ENCODE measurements around the gene SCGB1C2.

The SCGB1C2 gene

GRCh38 chr17:173166-173911 is 36.0 kb downstream of the SCGB1C2 start:
- no peak for DNase-seq

GRCh38 chr17:177155-177554 is 39.8 kb downstream of the SCGB1C2 start:
- DNase-seq, result no peak

DNA sequence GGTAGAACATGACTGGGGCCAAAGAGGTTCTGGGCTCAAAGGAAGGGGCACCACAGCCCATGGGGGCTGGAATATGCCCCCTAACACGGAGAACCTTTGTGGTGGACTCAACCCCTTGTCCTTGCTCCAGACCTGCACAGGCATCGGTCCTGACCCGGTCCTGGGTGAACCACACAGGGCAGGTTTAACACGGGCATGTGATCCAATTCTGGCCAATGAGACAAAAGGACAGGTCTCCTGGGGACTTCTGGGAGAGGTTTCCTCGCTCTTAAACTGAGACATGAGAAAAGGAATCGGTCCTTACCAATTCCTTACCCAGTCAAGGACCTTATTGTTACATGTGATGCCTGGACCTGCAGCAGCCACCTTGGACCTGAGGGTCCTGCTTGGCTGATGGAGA is 40.4 kb downstream of the SCGB1C2 start:
- no peak for DNase-seq

DNA sequence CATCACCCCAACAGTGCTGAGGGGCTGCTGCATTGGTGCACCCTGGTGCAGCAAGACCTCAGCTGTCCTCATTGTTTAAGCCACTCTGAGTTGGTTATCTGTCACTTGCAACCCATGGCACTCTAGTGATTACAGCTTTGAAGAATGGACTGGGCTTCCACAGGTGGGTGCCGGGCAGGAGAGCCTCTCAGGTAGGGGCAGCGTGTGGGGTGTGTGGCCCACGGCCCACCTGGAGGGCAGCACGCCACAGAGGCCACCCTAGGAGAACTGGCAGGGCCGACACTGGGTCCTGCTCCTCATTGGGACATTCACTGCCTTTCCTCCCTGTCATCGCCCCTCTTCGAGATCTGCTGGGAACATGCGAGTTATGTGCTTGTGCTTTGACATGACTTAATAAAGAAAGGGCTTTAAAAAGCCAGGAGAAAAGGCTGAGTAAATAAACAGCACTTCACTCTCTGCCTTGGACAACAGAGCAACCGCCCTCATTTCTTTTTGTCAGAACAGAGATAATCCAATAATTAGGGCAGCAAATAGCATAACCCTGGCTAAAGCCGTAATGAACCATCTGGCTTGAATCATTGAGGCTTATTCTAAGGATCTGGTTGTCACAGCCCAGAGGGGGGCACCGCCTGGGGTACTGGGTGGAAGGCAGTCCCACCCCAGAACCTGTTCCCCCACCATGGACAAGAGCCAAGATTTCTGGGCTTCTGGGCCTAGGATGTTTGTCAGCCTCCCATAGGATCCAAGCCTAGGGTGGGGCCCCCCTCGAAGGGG is 41.1 kb downstream of the SCGB1C2 start:
- DNase-seq, result no peak

- DNase-seq, result no peak
Measured at GRCh38 chr17:179066-179432, 41.7 kb downstream of the SCGB1C2 start.

GRCh38 chr17:179781-180380 is 42.5 kb downstream of the SCGB1C2 start:
- no peak for DNase-seq

DNA sequence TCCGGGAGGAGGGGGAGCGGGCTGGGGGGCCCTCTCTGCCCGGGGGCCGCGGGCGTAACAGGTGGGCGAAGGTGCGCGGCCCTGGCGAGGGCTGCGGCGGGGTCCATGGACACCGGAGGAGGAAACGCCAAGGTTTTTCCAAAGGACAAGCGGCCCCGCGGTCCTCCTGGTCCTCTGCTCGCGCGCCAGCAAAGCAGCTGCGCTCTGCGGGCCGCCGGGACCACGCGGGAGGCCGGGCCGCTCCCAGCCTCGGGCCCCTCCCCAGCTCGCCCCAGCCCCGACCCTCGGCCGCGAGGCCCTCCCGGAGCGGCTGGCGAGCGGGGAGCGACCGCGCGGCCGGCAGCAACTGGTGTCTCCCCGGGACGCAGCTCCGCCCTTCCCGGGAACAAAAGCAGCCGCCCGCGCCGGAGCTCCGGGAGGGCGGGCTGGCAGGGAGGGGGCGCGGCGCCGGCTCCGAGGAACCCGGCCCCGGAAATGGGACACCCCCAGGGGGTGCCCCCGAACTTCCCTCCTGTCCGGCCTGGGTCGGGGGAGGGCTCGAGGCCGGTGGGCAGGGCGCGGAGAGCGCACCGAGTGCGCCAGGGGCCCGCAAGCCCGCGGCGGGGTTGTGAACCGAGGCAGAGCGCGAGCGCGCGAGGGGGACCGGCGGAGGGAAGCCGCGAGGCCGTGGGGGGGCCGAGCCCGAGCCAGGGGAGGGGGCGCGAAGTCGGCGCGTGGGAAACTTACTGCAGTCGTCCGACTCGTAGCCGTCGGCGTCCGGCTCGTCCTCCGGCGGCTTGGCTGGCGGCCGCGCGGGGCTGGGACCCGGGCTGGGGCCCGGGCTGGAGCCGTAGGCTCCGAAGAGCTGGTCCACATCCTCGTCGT is 43.2 kb downstream of the SCGB1C2 start:
- no peak for DNase-seq

DNA sequence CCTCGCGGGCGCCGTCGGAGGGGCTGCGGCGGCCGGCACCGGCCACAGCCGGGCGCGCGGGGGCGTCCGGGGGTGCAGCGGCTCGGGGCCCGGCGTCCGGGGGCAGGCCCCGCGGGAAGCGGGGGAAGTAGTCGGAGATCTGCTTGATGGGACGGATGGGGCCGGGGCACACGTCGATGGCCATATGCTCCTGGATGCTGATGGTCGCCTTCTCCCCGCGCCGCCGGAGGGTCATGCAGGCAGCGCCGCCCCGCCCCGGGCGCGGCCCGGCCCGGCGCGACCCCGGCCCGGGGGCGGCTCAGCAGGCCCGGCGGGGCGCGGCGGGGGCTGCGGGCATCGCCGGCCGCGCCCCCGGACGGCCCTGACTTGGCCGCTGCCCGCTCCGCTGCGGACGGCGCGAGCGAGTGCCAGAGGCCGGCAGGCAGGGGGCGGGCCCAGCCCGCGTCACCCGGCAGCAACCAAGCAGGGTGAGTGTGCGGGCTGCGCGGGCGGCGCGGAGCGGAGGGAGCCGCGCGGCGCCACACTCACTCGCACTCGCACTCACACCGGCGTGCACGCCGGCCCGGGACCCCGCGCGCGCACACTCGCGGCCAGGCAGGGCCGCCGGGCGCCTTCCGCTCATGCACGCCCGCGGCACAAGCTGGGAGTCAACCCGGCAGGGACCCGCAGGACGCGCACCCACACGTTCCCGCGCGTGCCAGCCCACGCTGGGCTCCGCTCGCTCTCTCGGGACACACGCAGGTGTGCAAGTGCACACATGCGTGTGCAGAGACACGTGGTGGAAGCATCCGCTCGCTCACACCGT is 44.1 kb downstream of the SCGB1C2 start, which contains the start of gene DOC2B:
Gene DOC2B, minus strand, starts transcription at position 406 of the 805 bp plus-strand sequence. Its CDS starts 171 bp downstream, at position 235.
- no peak for DNase-seq

DNA sequence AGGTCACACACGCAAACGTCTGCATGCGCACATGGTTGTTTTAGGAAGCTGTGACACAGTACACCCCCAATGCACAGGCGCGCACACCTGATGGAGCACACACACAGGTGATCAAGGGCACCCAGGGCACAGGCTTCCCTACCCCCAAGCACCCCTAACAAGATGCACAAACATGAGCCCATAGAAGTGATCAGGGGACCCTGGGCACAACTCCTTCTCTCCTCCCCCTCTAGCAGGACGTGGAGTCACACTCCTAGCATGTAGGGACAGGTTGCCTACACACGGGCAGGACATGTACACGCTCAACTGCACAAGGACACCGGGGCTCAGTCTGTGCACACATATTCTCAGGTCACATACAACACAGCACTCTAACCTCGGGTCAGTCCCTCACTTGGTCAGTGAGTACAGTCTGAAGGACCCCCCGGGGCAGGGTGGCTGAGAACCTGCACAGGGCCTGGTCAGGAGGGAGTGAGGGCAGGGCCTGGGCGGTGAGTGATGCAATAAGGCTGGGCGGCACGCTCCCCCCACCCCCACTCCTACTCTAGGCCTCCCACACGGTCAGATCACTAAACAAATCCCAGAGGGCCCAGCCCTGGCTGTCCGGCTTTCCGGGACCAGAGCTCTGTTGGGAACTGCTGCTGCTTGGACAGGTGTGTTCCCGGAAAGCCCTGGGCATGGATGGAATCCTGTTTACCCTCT is 44.8 kb downstream of the SCGB1C2 start:
- no peak for DNase-seq

GRCh38 chr17:183021-183420 is 45.7 kb downstream of the SCGB1C2 start:
- DNase-seq, result no peak

DNA sequence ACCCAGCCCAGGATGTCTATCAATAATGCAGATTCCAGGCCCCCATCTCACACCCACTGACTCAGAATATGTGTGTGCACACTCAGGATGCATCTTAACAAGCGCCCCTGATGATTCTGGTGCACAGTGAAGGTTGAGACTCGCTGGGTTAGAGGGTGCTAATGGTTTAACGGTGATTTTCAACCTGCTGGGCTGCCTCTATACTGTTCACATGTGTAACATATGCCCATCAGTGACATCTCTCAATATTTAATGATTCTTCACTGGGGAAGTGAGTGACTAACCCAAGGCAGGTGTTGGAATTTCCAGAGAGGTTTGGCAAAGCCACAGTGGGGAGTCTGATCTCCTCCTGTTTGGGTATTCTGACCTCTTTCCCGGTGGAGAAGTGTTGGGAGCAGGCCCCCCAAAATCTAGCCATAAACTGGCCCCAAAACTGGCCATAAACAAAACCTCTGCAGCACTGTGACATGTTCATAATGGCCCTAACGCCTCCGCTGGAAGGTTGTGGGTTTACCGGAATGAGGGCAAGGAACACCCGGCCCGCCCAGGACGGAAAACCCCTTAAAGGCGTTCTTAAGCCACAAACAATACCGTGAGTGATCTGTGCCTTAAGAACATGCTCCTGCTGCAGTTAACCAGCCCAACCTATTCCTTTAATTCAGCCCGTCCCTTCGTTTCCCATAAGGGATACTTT is 48.2 kb downstream of the SCGB1C2 start:
- DNase-seq, result no peak

GRCh38 chr17:187130-187529 is 49.8 kb downstream of the SCGB1C2 start:
- no peak for DNase-seq
